Measurements from ENCODE around the gene GDPD1. TPM values are rescaled to one million over a fixed set of nuclear protein-coding genes. Genes with fewer than 3 reads are reported as not detected.
"Not testable (repeated sequence)": the region's sequence is repeated elsewhere in the genome, so short reads cannot be mapped to it uniquely, and the experiment has no call there.

The GDPD1 gene
- total RNA-seq (2014; rRNA removed; shearing (Covaris generic); ENCODE audit: low replicate concordance): 2.5 and 6.2 TPM in 2 replicates

- no peaks in the 10 kb centered on the region for H4K20me1 ChIP-seq (ENCODE audit: insufficient read depth, low read depth, low read length)
- no peaks in the 10 kb centered on the region for H3K79me2 ChIP-seq (ENCODE audit: low read length)
- no peaks in the 10 kb centered on the region for H3K9me2 ChIP-seq (replicated peaks; ENCODE audit: insufficient read depth, low read length)
- peak within 1 kb of the TSS; percentile 97 for H2AFZ ChIP-seq (ENCODE audit: low read length)
- peak within 1 kb of the TSS; percentile 74 for H3K9ac ChIP-seq (ENCODE audit: low read length)
- H3K36me3 ChIP-seq (ENCODE audit: insufficient read depth, low read length): no peaks in the 10 kb centered on the region
- no peaks in the 10 kb centered on the region for H3K27me3 ChIP-seq (ENCODE audit: low read length)
- peaks cover 13% of the 10 kb centered on the region for H3K4me1 ChIP-seq (ENCODE audit: low read length)
- peak within 1 kb of the TSS; percentile 89 for H3K4me2 ChIP-seq (ENCODE audit: low read depth, low read length, poor library complexity, severe bottlenecking)
- H3K27ac ChIP-seq (ENCODE audit: low read length): no peak within 1 kb of the TSS
- no peaks in the 10 kb centered on the region for H3K9me3 ChIP-seq (ENCODE audit: low read length)
- H3K4me3 ChIP-seq (ENCODE audit: low read length): peak within 1 kb of the TSS; percentile 79
- DNase-seq: peak; percentile 98
Measured at GRCh38 chr17:59220328-59221158, at the start of gene GDPD1. TSS of gene GDPD1 (plus strand) at chr17:59220511. CDS start at chr17:59220610, 99 bp downstream.

DNA sequence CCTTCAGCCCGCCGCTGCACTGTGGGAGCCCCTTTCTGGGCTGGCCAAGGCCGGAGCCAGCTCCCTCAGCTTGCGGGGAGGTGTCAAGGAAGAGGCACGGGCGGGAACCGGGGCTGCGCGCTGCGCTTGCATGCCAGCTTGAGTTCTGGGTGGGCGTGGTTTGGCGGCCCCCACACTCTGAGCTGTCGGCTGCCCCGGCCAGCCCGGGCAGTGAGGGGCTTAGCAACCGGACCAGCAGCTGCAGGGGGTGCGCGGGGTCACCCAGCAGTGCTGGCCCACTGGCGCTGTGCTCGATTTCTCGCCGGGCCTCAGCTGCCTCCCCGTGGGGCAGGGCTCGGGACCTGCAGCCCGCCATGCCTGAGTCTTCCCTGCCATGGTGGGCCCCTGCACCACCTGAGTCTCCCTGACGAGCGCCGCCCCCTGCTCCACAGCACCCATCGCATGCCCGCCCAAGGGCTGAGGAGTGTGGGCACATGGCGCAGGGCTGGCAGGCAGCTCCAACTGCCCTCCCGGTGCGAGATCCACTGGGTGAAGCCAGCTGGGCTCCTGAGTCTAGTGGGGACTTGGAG, 47.8 kb upstream of the GDPD1 start:
- Histone ChIP-seq H2AFZ (ENCODE audit: low read length) (no peak overlapping the region), H4K20me1 (ENCODE audit: insufficient read depth, low read depth, low read length) (no peaks in the 10 kb centered on the region), H3K4me1 (ENCODE audit: low read length) (no peaks in the 10 kb centered on the region), H3K27ac (ENCODE audit: low read length) (no peak overlapping the region), H3K4me2 (ENCODE audit: low read depth, low read length, poor library complexity, severe bottlenecking) (no peak overlapping the region), H3K79me2 (ENCODE audit: low read length) (peaks cover 70% of the 10 kb centered on the region), H3K27me3 (ENCODE audit: low read length) (no peaks in the 10 kb centered on the region), H3K36me3 (ENCODE audit: insufficient read depth, low read length) (peaks cover 27% of the 10 kb centered on the region), H3K9me3 (ENCODE audit: low read length) (no peaks in the 10 kb centered on the region), H3K9ac (ENCODE audit: low read length) (no peak overlapping the region), H3K4me3 (ENCODE audit: low read length) (no peak overlapping the region), H3K9me2 (replicated peaks; ENCODE audit: insufficient read depth, low read length) (no peaks in the 10 kb centered on the region)
- DNase-seq: no peak

- Histone ChIP-seq H3K4me1 (ENCODE audit: low read length) (no peaks in the 10 kb centered on the region), H3K27ac (ENCODE audit: low read length) (no peak overlapping the region), H3K4me2 (ENCODE audit: low read depth, low read length, poor library complexity, severe bottlenecking) (no peak overlapping the region), H3K9ac (ENCODE audit: low read length) (no peak overlapping the region), H2AFZ (ENCODE audit: low read length) (no peak overlapping the region), H3K36me3 (ENCODE audit: insufficient read depth, low read length) (peaks cover 23% of the 10 kb centered on the region), H3K9me3 (ENCODE audit: low read length) (no peaks in the 10 kb centered on the region), H3K79me2 (ENCODE audit: low read length) (peaks cover 59% of the 10 kb centered on the region), H4K20me1 (ENCODE audit: insufficient read depth, low read depth, low read length) (no peaks in the 10 kb centered on the region), H3K9me2 (replicated peaks; ENCODE audit: insufficient read depth, low read length) (no peaks in the 10 kb centered on the region), H3K4me3 (ENCODE audit: low read length) (no peak overlapping the region), H3K27me3 (ENCODE audit: low read length) (no peaks in the 10 kb centered on the region)
- no peak for DNase-seq
Measured at GRCh38 chr17:59174671-59175070, 45.6 kb upstream of the GDPD1 start.

GRCh38 chr17:59175076-59175475, 45.2 kb upstream of the GDPD1 start:
- H3K4me2 ChIP-seq (ENCODE audit: low read depth, low read length, poor library complexity, severe bottlenecking): no peak overlapping the region
- no peak for DNase-seq
- H3K36me3 ChIP-seq (ENCODE audit: insufficient read depth, low read length): peaks cover 19% of the 10 kb centered on the region
- no peaks in the 10 kb centered on the region for H4K20me1 ChIP-seq (ENCODE audit: insufficient read depth, low read depth, low read length)
- peaks cover 56% of the 10 kb centered on the region for H3K79me2 ChIP-seq (ENCODE audit: low read length)
- no peaks in the 10 kb centered on the region for H3K9me3 ChIP-seq (ENCODE audit: low read length)
- H3K4me3 ChIP-seq (ENCODE audit: low read length): no peak overlapping the region
- no peaks in the 10 kb centered on the region for H3K27me3 ChIP-seq (ENCODE audit: low read length)
- no peak overlapping the region for H2AFZ ChIP-seq (ENCODE audit: low read length)
- H3K27ac ChIP-seq (ENCODE audit: low read length): no peak overlapping the region
- H3K9me2 ChIP-seq (replicated peaks; ENCODE audit: insufficient read depth, low read length): no peaks in the 10 kb centered on the region
- no peak overlapping the region for H3K9ac ChIP-seq (ENCODE audit: low read length)
- no peaks in the 10 kb centered on the region for H3K4me1 ChIP-seq (ENCODE audit: low read length)

- H3K9ac ChIP-seq (ENCODE audit: low read length): no peak overlapping the region
Measured at GRCh38 chr17:59178266-59178985, 41.9 kb upstream of the GDPD1 start.

GRCh38 chr17:59179601-59180000, 40.7 kb upstream of the GDPD1 start:
- H3K4me1 ChIP-seq (ENCODE audit: low read length); H4K20me1 ChIP-seq (ENCODE audit: insufficient read depth, low read depth, low read length); H3K4me2 ChIP-seq (ENCODE audit: low read depth, low read length, poor library complexity, severe bottlenecking); H3K9me2 ChIP-seq (replicated peaks; ENCODE audit: insufficient read depth, low read length); H3K27ac ChIP-seq (ENCODE audit: low read length); DNase-seq; H3K9ac ChIP-seq (ENCODE audit: low read length); H3K4me3 ChIP-seq (ENCODE audit: low read length); H3K9me3 ChIP-seq (ENCODE audit: low read length); H3K36me3 ChIP-seq (ENCODE audit: insufficient read depth, low read length); H3K27me3 ChIP-seq (ENCODE audit: low read length); H2AFZ ChIP-seq (ENCODE audit: low read length): not testable (repeated sequence)
- peaks cover 33% of the 10 kb centered on the region for H3K79me2 ChIP-seq (ENCODE audit: low read length)

More at GRCh38 chr17:59178266-59178985, 41.9 kb upstream of the GDPD1 start:
- H3K4me2 ChIP-seq (ENCODE audit: low read depth, low read length, poor library complexity, severe bottlenecking): no peak overlapping the region
- H3K4me1 ChIP-seq (ENCODE audit: low read length): no peaks in the 10 kb centered on the region
- H3K9me3 ChIP-seq (ENCODE audit: low read length): no peaks in the 10 kb centered on the region
- no peak overlapping the region for H3K4me3 ChIP-seq (ENCODE audit: low read length)
- H3K27ac ChIP-seq (ENCODE audit: low read length): no peak overlapping the region
- no peaks in the 10 kb centered on the region for H3K9me2 ChIP-seq (replicated peaks; ENCODE audit: insufficient read depth, low read length)
- no peaks in the 10 kb centered on the region for H3K27me3 ChIP-seq (ENCODE audit: low read length)
- peaks cover 5% of the 10 kb centered on the region for H3K36me3 ChIP-seq (ENCODE audit: insufficient read depth, low read length)
- H4K20me1 ChIP-seq (ENCODE audit: insufficient read depth, low read depth, low read length): no peaks in the 10 kb centered on the region
- H3K79me2 ChIP-seq (ENCODE audit: low read length): peaks cover 43% of the 10 kb centered on the region
- H2AFZ ChIP-seq (ENCODE audit: low read length): no peak overlapping the region
- no peak for DNase-seq

DNA sequence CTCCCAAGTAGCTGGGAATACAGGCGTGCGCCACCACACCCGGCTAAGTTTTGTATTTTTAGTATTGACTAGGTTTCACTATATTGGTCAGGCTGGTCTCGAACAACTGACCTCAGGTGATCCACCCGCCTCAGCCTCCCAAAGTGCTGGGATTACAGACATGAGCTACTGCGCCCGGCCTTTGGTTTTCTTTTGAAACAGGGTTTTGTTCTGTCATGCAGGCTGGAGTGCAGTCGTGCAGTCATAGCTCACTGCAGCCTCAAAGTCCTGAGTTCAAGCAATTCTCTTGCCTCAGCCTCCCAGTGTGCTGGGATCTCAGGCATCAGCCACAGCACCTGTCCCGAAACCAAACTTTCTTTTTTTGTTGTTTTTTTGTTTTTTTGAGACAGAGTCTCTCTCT, 39.7 kb upstream of the GDPD1 start:
- Histone ChIP-seq H3K9me2 (replicated peaks; ENCODE audit: insufficient read depth, low read length) (no peaks in the 10 kb centered on the region), H3K4me1 (ENCODE audit: low read length) (peaks cover 17% of the 10 kb centered on the region), H3K36me3 (ENCODE audit: insufficient read depth, low read length) (peaks cover 3% of the 10 kb centered on the region; the same call in 1 of the 2 replicates), H4K20me1 (ENCODE audit: insufficient read depth, low read depth, low read length) (no peaks in the 10 kb centered on the region), H3K27ac (ENCODE audit: low read length) (no peak overlapping the region), H2AFZ (ENCODE audit: low read length) (no peak overlapping the region), H3K27me3 (ENCODE audit: low read length) (no peaks in the 10 kb centered on the region), H3K4me3 (ENCODE audit: low read length) (no peak overlapping the region), H3K4me2 (ENCODE audit: low read depth, low read length, poor library complexity, severe bottlenecking) (no peak overlapping the region), H3K79me2 (ENCODE audit: low read length) (peaks cover 24% of the 10 kb centered on the region), H3K9ac (ENCODE audit: low read length) (no peak overlapping the region), H3K9me3 (ENCODE audit: low read length) (no peaks in the 10 kb centered on the region)
- DNase-seq: no peak

DNA sequence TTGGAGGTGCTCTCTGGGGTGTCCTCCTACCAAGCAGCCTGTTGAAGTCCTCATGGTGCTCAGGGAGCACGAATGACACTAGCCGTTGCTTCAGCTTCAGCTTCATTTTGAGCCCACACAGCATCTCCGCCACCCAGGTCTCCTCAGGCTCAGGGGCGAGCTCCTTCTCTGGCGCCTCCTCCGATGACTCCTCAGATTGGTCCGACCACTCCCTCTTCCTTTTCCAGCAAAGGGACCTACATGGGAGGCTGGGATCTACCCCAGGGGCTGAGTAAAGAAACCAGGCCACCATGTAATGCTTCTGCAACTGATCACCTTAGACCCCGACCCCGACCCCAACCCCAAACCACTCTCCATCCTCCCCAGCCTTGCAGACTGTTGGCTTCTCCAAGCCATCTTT, 38.8 kb upstream of the GDPD1 start:
- Histone ChIP-seq H3K4me3 (ENCODE audit: low read length) (no peak overlapping the region), H3K4me2 (ENCODE audit: low read depth, low read length, poor library complexity, severe bottlenecking) (no peak overlapping the region), H3K9ac (ENCODE audit: low read length) (no peak overlapping the region), H2AFZ (ENCODE audit: low read length) (no peak overlapping the region), H3K4me1 (ENCODE audit: low read length) (peaks cover 18% of the 10 kb centered on the region), H4K20me1 (ENCODE audit: insufficient read depth, low read depth, low read length) (no peaks in the 10 kb centered on the region), H3K79me2 (ENCODE audit: low read length) (peaks cover 17% of the 10 kb centered on the region), H3K36me3 (ENCODE audit: insufficient read depth, low read length) (peaks cover 8% of the 10 kb centered on the region; the same call in 1 of the 2 replicates), H3K27me3 (ENCODE audit: low read length) (no peaks in the 10 kb centered on the region), H3K9me2 (replicated peaks; ENCODE audit: insufficient read depth, low read length) (no peaks in the 10 kb centered on the region), H3K9me3 (ENCODE audit: low read length) (no peaks in the 10 kb centered on the region), H3K27ac (ENCODE audit: low read length) (no peak overlapping the region)
- no peak for DNase-seq
